ENCODE results near the gene GRIP1.

GRCh38 chr12:66495709-66496108 lies 183.2 kb downstream of the GRIP1 start:
- TF ChIP-seq POLR2A (IDR thresholded peaks at IDR 0.05) (no peak), EP300 (IDR thresholded peaks at IDR 0.05) (no peak), POLR2AphosphoS5 (IDR thresholded peaks at IDR 0.05) (no peak)
- TF ChIP-seq, protein P1, sequence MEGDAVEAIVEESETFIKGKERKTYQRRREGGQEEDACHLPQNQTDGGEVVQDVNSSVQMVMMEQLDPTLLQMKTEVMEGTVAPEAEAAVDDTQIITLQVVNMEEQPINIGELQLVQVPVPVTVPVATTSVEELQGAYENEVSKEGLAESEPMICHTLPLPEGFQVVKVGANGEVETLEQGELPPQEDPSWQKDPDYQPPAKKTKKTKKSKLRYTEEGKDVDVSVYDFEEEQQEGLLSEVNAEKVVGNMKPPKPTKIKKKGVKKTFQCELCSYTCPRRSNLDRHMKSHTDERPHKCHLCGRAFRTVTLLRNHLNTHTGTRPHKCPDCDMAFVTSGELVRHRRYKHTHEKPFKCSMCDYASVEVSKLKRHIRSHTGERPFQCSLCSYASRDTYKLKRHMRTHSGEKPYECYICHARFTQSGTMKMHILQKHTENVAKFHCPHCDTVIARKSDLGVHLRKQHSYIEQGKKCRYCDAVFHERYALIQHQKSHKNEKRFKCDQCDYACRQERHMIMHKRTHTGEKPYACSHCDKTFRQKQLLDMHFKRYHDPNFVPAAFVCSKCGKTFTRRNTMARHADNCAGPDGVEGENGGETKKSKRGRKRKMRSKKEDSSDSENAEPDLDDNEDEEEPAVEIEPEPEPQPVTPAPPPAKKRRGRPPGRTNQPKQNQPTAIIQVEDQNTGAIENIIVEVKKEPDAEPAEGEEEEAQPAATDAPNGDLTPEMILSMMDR (IDR thresholded peaks at IDR 0.05), result no peak
